Measurements from ENCODE around the gene RADIL. TPM values are rescaled to one million over a fixed set of nuclear protein-coding genes. Genes with fewer than 3 reads are reported as not detected.
A peak's percentile ranks its signal among the peaks of the same experiment; 100 is the strongest.

The RADIL gene
- total and polyA plus RNA-seq, 2 of the 13 experiments (the other 11 are each of a cell fraction or from before 2014, with no cell fraction given), result 0.05 to 0.09 TPM

- TF ChIP-seq ELK4 (CRISPR knock-in tag; IDR thresholded peaks at IDR 0.05; ENCODE audit: borderline replicate concordance) (no peak), LRRFIP1 (CRISPR knock-in tag; conservative IDR thresholded peaks at IDR 0.05) (peak; percentile 69; the same call in 1 of the 2 replicates), ZNF317 (CRISPR knock-in tag; IDR thresholded peaks at IDR 0.05) (no peak), HHEX (CRISPR knock-in tag; IDR thresholded peaks at IDR 0.05) (no peak), CBFB (CRISPR knock-in tag; IDR thresholded peaks at IDR 0.05) (peak; percentile 75), PREB (CRISPR knock-in tag; IDR thresholded peaks at IDR 0.05) (no peak), POLR2AphosphoS2 (IDR thresholded peaks at IDR 0.05; ENCODE audit: low read depth, low read length) (no peak), MAX (IDR thresholded peaks at IDR 0.05) (peak; percentile 67; the same call in 1 of the 2 replicates), KAT2B (IDR thresholded peaks at IDR 0.05; ENCODE audit: borderline replicate concordance, low read depth, low read length) (no peak), NFAT5 (CRISPR knock-in tag; IDR thresholded peaks at IDR 0.05) (no peak), ZNF607 (CRISPR knock-in tag; IDR thresholded peaks at IDR 0.05; ENCODE audit: borderline replicate concordance) (no peak), PRMT3 (CRISPR knock-in tag; IDR thresholded peaks at IDR 0.05; ENCODE audit: borderline replicate concordance, low read depth) (no peak), SAP130 (CRISPR knock-in tag; IDR thresholded peaks at IDR 0.05; ENCODE audit: low read depth) (peak; percentile 64)
Observed at GRCh38 chr7:4830176-4830575, 53.3 kb downstream of the RADIL start (continued).
